AG04449 (cell line): ENCODE measurements around the gene MYADM.
A peak's percentile ranks its signal among the peaks of the same experiment; 100 is the strongest.
"Not testable (repeated sequence)": the region's sequence is repeated elsewhere in the genome, so short reads cannot be mapped to it uniquely, and the experiment has no call there.

ENCODE experiments used
- CTCF ChIA-PET: fragments of 350-600 bp; formaldehyde crosslinking; extraction: SDS; loops from one replicate; lab custom pipeline; 2021; ENCODE audit warnings: antibody characterized with exemption; lab: Yijun Ruan, JAX
- POLR2A ChIA-PET: fragments of 400-600, 350-600 bp; formaldehyde crosslinking; extraction: SDS; loops from one replicate; lab custom pipeline; 2020; ENCODE audit warnings: antibody characterized with exemption, inconsistent platforms; lab: Yijun Ruan, JAX
- DNase-seq: peaks from one replicate; pipeline ENCODE4 v3.0.0-alpha.2; 2010; ENCODE audit warnings: low read depth, low spot score
- H3K4me3 ChIP-seq: 2 replicates; pipeline ENCODE4 v1.5.1; 2011; ENCODE audit warnings: low read depth, mild to moderate bottlenecking, control low read depth, low read length
- TF ChIP-seq, protein P1 (sequence below): IDR thresholded peaks from one replicate; pipeline ENCODE4 v1.5.1; 2011; ENCODE audit warnings: mild to moderate bottlenecking, moderate library complexity, low read length, control low read depth, inconsistent platforms; ENCODE audit not compliant: insufficient read depth; ENCODE audit errors: missing control alignments

The MYADM gene

GRCh38 chr19:53866865-53867224 lies 838 bp upstream of the MYADM start:
- ChIA-PET CTCF (interaction anchor here (1.2 to 2.1 kb wide), 4 partner anchors 15 to 168 kb away, joined by 3 to 6 read pairs (median 4); partner anchors contain the start of gene PRKCG), POLR2A (interaction anchor here (1.0 to 2.6 kb wide), 7 partner anchors 10 to 156 kb away, joined by 3 to 16 read pairs (median 4); no protein-coding TSS in a partner anchor)
- TF ChIP-seq, protein P1, sequence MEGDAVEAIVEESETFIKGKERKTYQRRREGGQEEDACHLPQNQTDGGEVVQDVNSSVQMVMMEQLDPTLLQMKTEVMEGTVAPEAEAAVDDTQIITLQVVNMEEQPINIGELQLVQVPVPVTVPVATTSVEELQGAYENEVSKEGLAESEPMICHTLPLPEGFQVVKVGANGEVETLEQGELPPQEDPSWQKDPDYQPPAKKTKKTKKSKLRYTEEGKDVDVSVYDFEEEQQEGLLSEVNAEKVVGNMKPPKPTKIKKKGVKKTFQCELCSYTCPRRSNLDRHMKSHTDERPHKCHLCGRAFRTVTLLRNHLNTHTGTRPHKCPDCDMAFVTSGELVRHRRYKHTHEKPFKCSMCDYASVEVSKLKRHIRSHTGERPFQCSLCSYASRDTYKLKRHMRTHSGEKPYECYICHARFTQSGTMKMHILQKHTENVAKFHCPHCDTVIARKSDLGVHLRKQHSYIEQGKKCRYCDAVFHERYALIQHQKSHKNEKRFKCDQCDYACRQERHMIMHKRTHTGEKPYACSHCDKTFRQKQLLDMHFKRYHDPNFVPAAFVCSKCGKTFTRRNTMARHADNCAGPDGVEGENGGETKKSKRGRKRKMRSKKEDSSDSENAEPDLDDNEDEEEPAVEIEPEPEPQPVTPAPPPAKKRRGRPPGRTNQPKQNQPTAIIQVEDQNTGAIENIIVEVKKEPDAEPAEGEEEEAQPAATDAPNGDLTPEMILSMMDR = no peak
- H3K4me3 ChIP-seq = peak overlapping the region; percentile 59
- no peak for DNase-seq

DNA sequence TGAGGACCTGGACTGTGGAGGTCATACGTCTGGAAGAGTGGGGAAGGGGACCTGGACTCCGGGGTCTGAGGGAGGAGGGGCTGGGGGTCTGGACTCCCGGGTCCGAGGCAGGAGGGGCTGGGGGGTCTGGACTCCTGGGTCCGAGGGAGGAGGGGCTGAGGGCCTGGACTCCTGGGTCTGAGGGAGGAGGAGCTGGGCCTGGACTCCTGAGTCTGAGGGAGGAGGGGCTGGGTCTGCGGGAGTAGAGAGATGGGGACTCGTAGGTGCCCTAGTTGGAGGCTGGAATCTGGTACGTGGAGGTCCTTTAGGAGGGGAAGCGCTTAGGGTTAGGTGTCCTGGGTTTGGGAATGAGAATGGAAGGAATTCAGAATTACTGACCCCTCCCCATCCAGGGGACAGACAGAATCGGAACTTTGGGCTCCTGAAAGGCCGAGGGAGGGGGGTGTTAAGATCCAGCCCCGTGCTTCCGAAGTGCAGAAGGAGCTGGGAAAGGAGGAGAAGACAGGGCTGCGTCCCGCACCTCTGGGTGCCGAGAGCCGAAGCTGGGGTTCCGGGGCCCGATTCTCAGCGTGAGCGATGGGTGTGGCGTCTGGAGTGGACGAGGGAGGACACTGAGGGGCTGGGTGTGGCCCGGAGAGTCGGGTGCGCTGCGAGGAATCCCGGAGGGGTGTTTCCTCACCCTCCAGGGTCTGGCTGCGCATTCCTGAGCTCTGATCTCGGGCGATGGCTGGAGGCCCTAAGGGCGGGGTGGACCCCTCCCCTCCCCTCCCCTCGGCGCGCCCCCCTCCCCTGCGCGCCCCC lies 608 bp downstream of the MYADM start:
- TF ChIP-seq, protein P1 = no peak
- POLR2A ChIA-PET = interaction anchor here (0.7 to 2.6 kb wide), 7 partner anchors 8 to 269 kb away, joined by 3 to 16 read pairs (median 5); partner anchors contain the start of gene CNOT3
- CTCF ChIA-PET = interaction anchor here (0.9 to 2.1 kb wide), 3 partner anchors 9 to 155 kb away, joined by 3 to 6 read pairs (median 3); no protein-coding TSS in a partner anchor
- peak overlapping the region; percentile 99 for H3K4me3 ChIP-seq
- DNase-seq = no peak

GRCh38 chr19:53868892-53869804 lies 1.5 kb downstream of the MYADM start:
- ChIA-PET CTCF (interaction anchor here (0.9 to 2.1 kb wide), 2 partner anchors 10 to 155 kb away, joined by 3 to 6 read pairs; no protein-coding TSS in a partner anchor), POLR2A (interaction anchor here (2.1 to 2.6 kb wide), 2 partner anchors 7 to 20 kb away, joined by 8 to 16 read pairs; no protein-coding TSS in a partner anchor)
- TF ChIP-seq, protein P1 = no peak
- DNase-seq = peak; percentile 44
- H3K4me3 ChIP-seq = peak overlapping the region; percentile 99

DNA sequence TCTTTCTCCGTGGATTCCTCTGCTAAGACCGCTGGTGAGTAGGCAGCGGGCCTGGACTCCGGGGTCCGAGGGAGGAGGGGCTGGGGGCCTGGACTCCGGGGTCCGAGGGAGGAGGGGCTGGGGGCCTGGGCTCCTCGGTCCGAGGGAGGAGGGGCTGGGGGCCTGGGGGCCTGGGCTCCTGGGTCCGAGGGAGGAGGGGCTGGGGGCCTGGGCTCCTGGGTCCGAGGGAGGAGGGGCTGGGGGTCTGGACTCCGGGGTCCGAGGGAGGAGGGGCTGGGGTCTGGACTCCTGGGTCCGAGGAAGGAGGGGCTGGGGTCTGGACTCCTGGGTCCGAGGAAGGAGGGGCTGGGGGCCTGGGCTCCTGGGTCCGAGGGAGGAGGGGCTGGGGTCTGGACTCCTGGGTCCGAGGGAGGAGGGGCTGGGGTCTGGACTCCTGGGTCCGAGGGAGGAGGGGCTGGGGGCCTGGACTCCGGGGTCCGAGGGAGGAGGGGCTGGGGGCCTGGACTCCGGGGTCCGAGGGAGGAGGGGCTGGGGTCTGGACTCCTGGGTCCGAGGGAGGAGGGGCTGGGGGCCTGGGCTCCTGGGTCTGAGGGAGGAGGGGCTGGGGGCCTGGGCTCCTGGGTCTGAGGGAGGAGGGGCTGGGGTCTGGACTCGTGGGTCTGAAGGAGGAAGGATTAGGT lies 2.3 kb downstream of the MYADM start:
- DNase-seq, POLR2A ChIA-PET: not testable (repeated sequence)
- peak overlapping the region; percentile 99 for H3K4me3 ChIP-seq
- CTCF ChIA-PET = interaction anchor here (1.3 to 1.7 kb wide), 2 partner anchors 9 to 26 kb away, joined by 5 read pairs; no protein-coding TSS in a partner anchor

DNA sequence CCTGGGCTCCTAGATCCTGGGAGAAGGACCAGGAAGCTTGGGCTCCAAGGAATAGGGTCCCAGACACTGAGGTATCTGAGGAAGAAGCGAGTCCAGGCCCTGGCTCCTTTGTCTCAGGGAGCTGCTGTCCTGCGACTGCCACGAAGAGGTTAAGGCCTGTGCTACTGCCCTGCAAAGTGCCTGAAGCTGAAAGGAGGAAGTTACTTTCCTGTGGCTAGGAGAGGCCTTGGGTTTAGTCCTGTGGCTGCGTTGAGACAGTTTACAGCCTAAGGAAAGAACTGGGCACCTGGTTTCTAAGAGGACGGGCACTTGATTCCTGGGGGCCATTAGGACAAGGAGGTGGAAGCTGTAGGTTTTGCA lies 2.8 kb downstream of the MYADM start:
- peak overlapping the region; percentile 46 for H3K4me3 ChIP-seq
- TF ChIP-seq, protein P1 = no peak
- POLR2A ChIA-PET = no interaction called here
- DNase-seq = no peak
- CTCF ChIA-PET = interaction anchor here (1.3 to 1.7 kb wide), 2 partner anchors 8 to 27 kb away, joined by 5 read pairs; no protein-coding TSS in a partner anchor

GRCh38 chr19:53871454-53871853 lies 3.8 kb downstream of the MYADM start:
- ChIA-PET POLR2A (no interaction called here), CTCF (interaction anchor here (1.7 kb wide), 1 partner anchor 28 kb away, joined by 5 read pairs; no protein-coding TSS in a partner anchor)
- DNase-seq = no peak
- H3K4me3 ChIP-seq = no peak overlapping the region
- TF ChIP-seq, protein P1 = no peak
